Embryonic facial prominence (tissue), 1 donor: ENCODE results near the gene KRT14.
"Not testable (repeated sequence)": the region's sequence is repeated elsewhere in the genome, so short reads cannot be mapped to it uniquely, and the experiment has no call there.

Experiments used
- DNase-seq: peaks from one replicate; pipeline ENCODE4 v3.0.0-alpha.2; 2016; ENCODE audit errors: extremely low spot score

The KRT14 gene

GRCh38 chr17:41547378-41547841 lies 39.3 kb downstream of the KRT14 start:
- DNase-seq: no peak

- DNase-seq: no peak
These were observed 39.9 kb downstream of the KRT14 start for GRCh38 chr17:41546819-41547218.

GRCh38 chr17:41545829-41546410 lies 40.8 kb downstream of the KRT14 start:
- no peak for DNase-seq

- no peak for DNase-seq
These were observed 41.8 kb downstream of the KRT14 start for GRCh38 chr17:41544935-41545334.

- DNase-seq: no peak
These were observed 42.2 kb downstream of the KRT14 start for GRCh38 chr17:41544491-41544892.

- DNase-seq: not testable (repeated sequence)
These were observed 43.9 kb downstream of the KRT14 start for GRCh38 chr17:41542786-41543185.

GRCh38 chr17:41542357-41542756 lies 44.3 kb downstream of the KRT14 start:
- no peak for DNase-seq

- no peak for DNase-seq
These were observed 45.6 kb downstream of the KRT14 start for GRCh38 chr17:41540921-41541625.

- no peak for DNase-seq
These were observed 46.6 kb downstream of the KRT14 start for GRCh38 chr17:41539979-41540701.

- no peak for DNase-seq
These were observed 47.6 kb downstream of the KRT14 start for GRCh38 chr17:41539071-41539492.

- no peak for DNase-seq
These were observed 48.1 kb downstream of the KRT14 start for GRCh38 chr17:41538565-41538991.

- DNase-seq: no peak
These were observed 48.7 kb downstream of the KRT14 start for GRCh38 chr17:41537990-41538389.

GRCh38 chr17:41537614-41537954 lies 49.1 kb downstream of the KRT14 start:
- DNase-seq: no peak

GRCh38 chr17:41536741-41537613 lies 49.7 kb downstream of the KRT14 start:
- DNase-seq: no peak

- no peak for DNase-seq
These were observed 50.8 kb downstream of the KRT14 start for GRCh38 chr17:41535764-41536481.

- DNase-seq: no peak
These were observed 51.7 kb downstream of the KRT14 start for GRCh38 chr17:41534899-41535546.

- no peak for DNase-seq
These were observed 53.1 kb downstream of the KRT14 start for GRCh38 chr17:41533613-41534012.

GRCh38 chr17:41532947-41533570 lies 53.6 kb downstream of the KRT14 start:
- no peak for DNase-seq
